ENCODE results near the gene SH3GL1. TPM values are rescaled to one million over a fixed set of nuclear protein-coding genes. Genes with fewer than 3 reads are reported as not detected.

Gene SH3GL1
- total and polyA plus RNA-seq, 3 experiments from 2014 or later, result 24.7 to 41.2 (median 39.8) TPM

- ChIA-PET CTCF (no interaction called here), POLR2A (no interaction called here)
- H3K27me3 ChIP-seq (ENCODE audit: insufficient read depth, low read length, poor library complexity, severe bottlenecking), result no peaks in the 10 kb centered on the region
- no peaks in the 10 kb centered on the region for H3K4me1 Mint-ChIP-seq
- H3K9me3 Mint-ChIP-seq, result no peaks in the 10 kb centered on the region
- H3K27me3 Mint-ChIP-seq, result no peaks in the 10 kb centered on the region
- H3K36me3 Mint-ChIP-seq, result peaks cover 0 to 59% (median 0%) of the 10 kb centered on the region in 3 donors
- no peak for DNase-seq
- peak overlapping the region in 3 of 8 donors; percentile 33 to 87 (median 79) for H3K27ac Mint-ChIP-seq
- H3K27ac ChIP-seq (ENCODE audit: low read depth, low read length), result no peak overlapping the region
- no peak overlapping the region for H3K4me3 ChIP-seq (ENCODE audit: low read length)
- no peaks in the 10 kb centered on the region for H3K9me3 ChIP-seq (ENCODE audit: low read length)
- no peaks in the 10 kb centered on the region for H3K4me1 ChIP-seq (ENCODE audit: insufficient read depth, low read length)
- H3K4me3 Mint-ChIP-seq, result no peak overlapping the region
- no peaks in the 10 kb centered on the region for H3K36me3 ChIP-seq (ENCODE audit: insufficient read depth, low read length)
Measured at GRCh38 chr19:4360641-4361151, 39.7 kb downstream of the SH3GL1 start.

DNA sequence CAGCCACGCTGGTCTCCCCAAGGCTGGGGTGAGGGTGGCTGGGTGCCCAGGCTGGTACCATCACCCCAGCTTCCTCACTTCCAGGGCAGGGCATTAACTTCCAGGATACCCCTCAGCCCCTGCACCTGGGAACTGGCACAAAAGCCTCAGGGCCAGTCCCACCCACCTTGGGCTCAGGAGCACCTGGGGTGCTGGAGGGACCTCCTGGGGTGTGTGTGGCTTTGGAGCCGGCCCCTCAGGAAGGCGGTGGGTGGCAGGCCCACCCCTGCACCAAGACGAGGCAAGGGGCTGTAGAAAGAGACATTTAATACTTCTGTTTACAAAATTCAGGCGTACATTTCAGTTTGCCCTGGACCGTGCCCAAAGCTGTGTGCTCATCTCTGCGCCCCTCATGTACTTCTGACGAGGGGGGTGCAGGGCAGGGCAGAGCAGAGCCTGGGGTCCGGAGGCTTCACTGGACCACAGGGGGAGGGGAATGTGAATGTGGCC lies 40.2 kb downstream of the SH3GL1 start:
- no peak overlapping the region for H3K27ac ChIP-seq (ENCODE audit: low read depth, low read length)
- ChIA-PET CTCF (no interaction called here), POLR2A (no interaction called here)
- H3K36me3 Mint-ChIP-seq, result peaks cover 0 to 55% (median 0%) of the 10 kb centered on the region in 3 donors
- H3K27me3 Mint-ChIP-seq, result no peaks in the 10 kb centered on the region
- H3K36me3 ChIP-seq (ENCODE audit: insufficient read depth, low read length), result no peaks in the 10 kb centered on the region
- no peaks in the 10 kb centered on the region for H3K9me3 Mint-ChIP-seq
- H3K27me3 ChIP-seq (ENCODE audit: insufficient read depth, low read length, poor library complexity, severe bottlenecking), result no peaks in the 10 kb centered on the region
- H3K4me3 Mint-ChIP-seq, result no peak overlapping the region
- H3K27ac Mint-ChIP-seq, result peak overlapping the region in 2 of 8 donors; percentile 79 to 87
- no peaks in the 10 kb centered on the region for H3K4me1 Mint-ChIP-seq
- no peaks in the 10 kb centered on the region for H3K9me3 ChIP-seq (ENCODE audit: low read length)
- no peak for DNase-seq
- no peak overlapping the region for H3K4me3 ChIP-seq (ENCODE audit: low read length)
- no peaks in the 10 kb centered on the region for H3K4me1 ChIP-seq (ENCODE audit: insufficient read depth, low read length)

DNA sequence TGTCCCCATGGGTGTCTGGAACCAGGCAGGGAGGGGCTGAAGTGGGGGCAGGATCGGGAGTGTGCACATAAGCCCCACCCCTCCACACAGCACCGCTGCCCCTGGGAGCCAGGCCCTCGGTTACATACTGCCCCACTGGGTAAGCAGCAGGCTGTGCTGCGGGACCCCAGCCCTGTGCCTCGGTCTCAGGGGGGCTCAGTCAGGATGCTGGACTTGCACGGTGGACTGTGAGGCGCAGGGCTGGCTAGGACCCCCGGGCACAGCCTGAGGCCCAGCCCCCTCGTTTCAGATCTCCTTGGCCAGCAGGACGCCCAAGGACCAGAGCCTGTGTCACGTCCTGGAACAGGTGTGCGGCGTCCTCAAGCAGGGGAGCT lies 40.7 kb downstream of the SH3GL1 start:
- H3K9me3 Mint-ChIP-seq, result no peaks in the 10 kb centered on the region
- H3K27ac Mint-ChIP-seq, result no peak overlapping the region
- ChIA-PET CTCF (interaction anchor here (0.8 to 1.3 kb wide), 2 partner anchors 10 to 40 kb away, joined by 3 read pairs; partner anchors contain the start of gene SH3GL1), POLR2A (no interaction called here)
- no peak overlapping the region for H3K4me3 ChIP-seq (ENCODE audit: low read length)
- no peaks in the 10 kb centered on the region for H3K4me1 Mint-ChIP-seq
- no peak overlapping the region for H3K4me3 Mint-ChIP-seq
- H3K4me1 ChIP-seq (ENCODE audit: insufficient read depth, low read length), result no peaks in the 10 kb centered on the region
- H3K36me3 ChIP-seq (ENCODE audit: insufficient read depth, low read length), result no peaks in the 10 kb centered on the region
- H3K27me3 ChIP-seq (ENCODE audit: insufficient read depth, low read length, poor library complexity, severe bottlenecking), result no peaks in the 10 kb centered on the region
- peaks cover 0 to 52% (median 0%) of the 10 kb centered on the region in 3 donors for H3K36me3 Mint-ChIP-seq
- H3K27ac ChIP-seq (ENCODE audit: low read depth, low read length), result no peak overlapping the region
- H3K9me3 ChIP-seq (ENCODE audit: low read length), result no peaks in the 10 kb centered on the region
- DNase-seq, result no peak
- no peaks in the 10 kb centered on the region for H3K27me3 Mint-ChIP-seq

GRCh38 chr19:4358709-4359626 lies 41.4 kb downstream of the SH3GL1 start:
- H3K9me3 ChIP-seq (ENCODE audit: low read length), result no peaks in the 10 kb centered on the region
- ChIA-PET CTCF (interaction anchor here (0.8 to 1.3 kb wide), 2 partner anchors 11 to 41 kb away, joined by 3 read pairs; partner anchors contain the start of gene SH3GL1), POLR2A (interaction anchor here (0.6 kb wide), 1 partner anchor 11 kb away, joined by 4 read pairs; no protein-coding TSS in a partner anchor)
- no peaks in the 10 kb centered on the region for H3K27me3 Mint-ChIP-seq
- no peaks in the 10 kb centered on the region for H3K36me3 ChIP-seq (ENCODE audit: insufficient read depth, low read length)
- H3K27ac Mint-ChIP-seq, result peak overlapping the region in 2 of 8 donors; percentile 39 to 57
- H3K9me3 Mint-ChIP-seq, result no peaks in the 10 kb centered on the region
- no peak for DNase-seq
- H3K4me3 ChIP-seq (ENCODE audit: low read length), result no peak overlapping the region
- peaks cover 0 to 48% (median 0%) of the 10 kb centered on the region in 3 donors for H3K36me3 Mint-ChIP-seq
- no peaks in the 10 kb centered on the region for H3K4me1 ChIP-seq (ENCODE audit: insufficient read depth, low read length)
- H3K27me3 ChIP-seq (ENCODE audit: insufficient read depth, low read length, poor library complexity, severe bottlenecking), result no peaks in the 10 kb centered on the region
- H3K4me1 Mint-ChIP-seq, result no peaks in the 10 kb centered on the region
- no peak overlapping the region for H3K4me3 Mint-ChIP-seq
- no peak overlapping the region for H3K27ac ChIP-seq (ENCODE audit: low read depth, low read length)

GRCh38 chr19:4357921-4358326 lies 42.4 kb downstream of the SH3GL1 start:
- Mint-ChIP-seq H3K4me1 (no peaks in the 10 kb centered on the region), H3K36me3 (peaks cover 0 to 42% (median 0%) of the 10 kb centered on the region in 3 donors), H3K27ac (peak overlapping the region in 1 of 8 donors; percentile 15), H3K27me3 (no peaks in the 10 kb centered on the region), H3K9me3 (no peaks in the 10 kb centered on the region), H3K4me3 (no peak overlapping the region)
- no peak overlapping the region for H3K4me3 ChIP-seq (ENCODE audit: low read length)
- H3K9me3 ChIP-seq (ENCODE audit: low read length), result no peaks in the 10 kb centered on the region
- H3K27me3 ChIP-seq (ENCODE audit: insufficient read depth, low read length, poor library complexity, severe bottlenecking), result no peaks in the 10 kb centered on the region
- no peaks in the 10 kb centered on the region for H3K36me3 ChIP-seq (ENCODE audit: insufficient read depth, low read length)
- no peaks in the 10 kb centered on the region for H3K4me1 ChIP-seq (ENCODE audit: insufficient read depth, low read length)
- no peak for DNase-seq
- ChIA-PET POLR2A (no interaction called here), CTCF (no interaction called here)
- H3K27ac ChIP-seq (ENCODE audit: low read depth, low read length), result no peak overlapping the region

DNA sequence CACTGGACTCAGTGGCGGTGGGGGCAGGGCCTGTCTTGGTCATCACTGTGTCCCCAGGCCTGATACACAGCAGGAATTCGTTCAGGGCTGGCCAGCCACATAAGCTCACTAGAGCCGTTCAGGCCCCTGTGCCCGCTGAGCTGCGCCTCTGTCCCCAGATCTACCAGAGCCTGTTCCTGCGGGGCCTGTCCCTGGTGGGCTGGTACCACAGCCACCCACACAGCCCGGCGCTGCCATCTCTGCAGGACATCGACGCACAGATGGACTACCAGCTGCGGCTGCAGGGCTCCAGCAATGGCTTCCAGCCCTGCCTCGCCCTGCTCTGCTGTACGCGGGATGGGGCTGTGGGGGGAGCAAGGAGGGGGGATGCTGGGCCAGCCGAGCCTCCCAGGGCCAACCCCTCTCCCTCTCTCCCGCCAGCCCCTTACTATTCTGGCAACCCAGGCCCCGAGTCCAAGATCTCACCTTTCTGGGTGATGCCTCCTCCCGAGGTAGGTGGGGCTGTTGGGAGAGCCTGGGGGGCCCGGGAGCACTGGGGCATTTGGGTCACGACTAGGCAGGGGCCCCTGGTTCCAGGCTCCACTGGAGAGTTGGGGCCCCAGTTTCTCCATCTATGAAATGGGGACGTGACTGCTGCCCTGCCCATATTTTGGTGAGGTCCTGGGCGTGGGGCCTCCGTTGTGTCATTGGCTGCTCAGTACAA lies 43.1 kb downstream of the SH3GL1 start:
- no peak for DNase-seq
- POLR2A ChIA-PET, result no interaction called here
- no peaks in the 10 kb centered on the region for H3K36me3 ChIP-seq (ENCODE audit: insufficient read depth, low read length)
- Mint-ChIP-seq H3K36me3 (peaks cover 0 to 37% (median 0%) of the 10 kb centered on the region in 3 donors), H3K9me3 (no peaks in the 10 kb centered on the region), H3K4me1 (peaks cover 0 to 3% (median 2%) of the 10 kb centered on the region in 3 donors), H3K27me3 (no peaks in the 10 kb centered on the region), H3K27ac (no peak overlapping the region), H3K4me3 (no peak overlapping the region)
- H3K9me3 ChIP-seq (ENCODE audit: low read length), result no peaks in the 10 kb centered on the region
- CTCF ChIA-PET, result no interaction called here
- no peaks in the 10 kb centered on the region for H3K27me3 ChIP-seq (ENCODE audit: insufficient read depth, low read length, poor library complexity, severe bottlenecking)
- H3K4me1 ChIP-seq (ENCODE audit: insufficient read depth, low read length), result no peaks in the 10 kb centered on the region
- H3K4me3 ChIP-seq (ENCODE audit: low read length), result no peak overlapping the region
- H3K27ac ChIP-seq (ENCODE audit: low read depth, low read length), result no peak overlapping the region

DNA sequence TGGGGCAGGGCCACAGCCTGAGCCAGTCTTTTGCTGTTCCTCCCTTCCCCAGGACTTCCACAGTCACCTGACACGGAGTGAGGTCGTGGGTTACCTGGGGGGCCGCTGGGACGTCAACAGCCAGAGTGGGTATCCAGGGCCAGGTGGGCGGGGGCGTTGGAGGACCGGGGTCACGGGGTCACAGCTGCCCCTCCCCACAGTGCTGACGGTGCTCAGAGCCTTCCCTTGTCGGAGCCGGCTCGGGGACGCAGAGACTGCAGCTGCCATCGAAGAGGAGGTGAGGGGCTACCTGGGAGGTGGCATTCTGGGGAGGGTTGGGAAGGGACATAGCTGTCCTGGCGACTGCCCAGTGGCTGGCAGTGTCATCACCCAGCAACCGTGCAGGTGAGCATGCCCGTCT lies 45.5 kb downstream of the SH3GL1 start:
- ChIA-PET CTCF (interaction anchor here (0.8 to 1.6 kb wide), 2 partner anchors 14 to 78 kb away, joined by 3 to 5 read pairs; no protein-coding TSS in a partner anchor), POLR2A (no interaction called here)
- no peak overlapping the region for H3K27ac ChIP-seq (ENCODE audit: low read depth, low read length)
- no peak for DNase-seq
- no peaks in the 10 kb centered on the region for H3K9me3 ChIP-seq (ENCODE audit: low read length)
- H3K9me3 Mint-ChIP-seq, result no peaks in the 10 kb centered on the region
- peak overlapping the region in 1 of 8 donors; percentile 83 for H3K27ac Mint-ChIP-seq
- peaks cover 0 to 25% (median 0%) of the 10 kb centered on the region in 3 donors for H3K36me3 Mint-ChIP-seq
- no peak overlapping the region for H3K4me3 ChIP-seq (ENCODE audit: low read length)
- no peaks in the 10 kb centered on the region for H3K36me3 ChIP-seq (ENCODE audit: insufficient read depth, low read length)
- no peak overlapping the region for H3K4me3 Mint-ChIP-seq
- H3K27me3 ChIP-seq (ENCODE audit: insufficient read depth, low read length, poor library complexity, severe bottlenecking), result no peaks in the 10 kb centered on the region
- H3K27me3 Mint-ChIP-seq, result no peaks in the 10 kb centered on the region
- peaks cover 0 to 3% (median 2%) of the 10 kb centered on the region in 3 donors for H3K4me1 Mint-ChIP-seq
- no peaks in the 10 kb centered on the region for H3K4me1 ChIP-seq (ENCODE audit: insufficient read depth, low read length)

Measured in CD8-positive, alpha-beta memory T cell (primary cell).